HEK293 (cell line): ENCODE measurements around the gene FRRS1L.

Experiments used
- IKZF3 ChIP-seq: fragments of 450-650 bp; IDR thresholded peaks from 2 replicates; pipeline ENCODE4 v1.5.0; 2018; ENCODE audit warnings: missing biosample characterization, mild to moderate bottlenecking, missing genetic modification characterization, moderate library complexity
- PRDM1 ChIP-seq: fragments of 450-650 bp; formaldehyde crosslinking; IDR thresholded peaks from 2 replicates; pipeline ENCODE4; 2016; ENCODE audit warnings: missing biosample characterization, missing genetic modification characterization
- ZBTB48 ChIP-seq: fragments of 450-650 bp; formaldehyde crosslinking; IDR thresholded peaks from 2 replicates; pipeline ENCODE4 v1.5.1; 2016; ENCODE audit warnings: missing biosample characterization, missing genetic modification characterization
- ZNF324 ChIP-seq: fragments of 450-650 bp; formaldehyde crosslinking; IDR thresholded peaks from 2 replicates; pipeline ENCODE4 v1.5.1; 2016; ENCODE audit warnings: missing biosample characterization, missing genetic modification characterization
- ZNF555 ChIP-seq: fragments of 450-650 bp; formaldehyde crosslinking; conservative IDR thresholded peaks from 2 replicates; pipeline ENCODE4 v1.5.1; 2017; ENCODE audit warnings: missing biosample characterization, mild to moderate bottlenecking, missing genetic modification characterization, inconsistent platforms
- ZNF571 ChIP-seq: fragments of 450-650 bp; formaldehyde crosslinking; IDR thresholded peaks from 2 replicates; pipeline ENCODE4 v1.5.0; 2017; ENCODE audit warnings: missing biosample characterization, missing genetic modification characterization
- ZNF660 ChIP-seq: fragments of 450-650 bp; IDR thresholded peaks from 2 replicates; pipeline ENCODE4 v1.5.1; 2018; ENCODE audit warnings: missing biosample characterization, mild to moderate bottlenecking, missing genetic modification characterization
- TF ChIP-seq, protein P1 (sequence below): fragments of 450-650 bp; formaldehyde crosslinking; IDR thresholded peaks from 2 replicates; pipeline ENCODE4 v1.5.1; 2016; ENCODE audit warnings: missing biosample characterization, missing genetic modification characterization
- TF ChIP-seq, protein P2 (sequence below): fragments of 450-650 bp; formaldehyde crosslinking; IDR thresholded peaks from 2 replicates; pipeline ENCODE4 v1.5.1; 2016; ENCODE audit warnings: missing biosample characterization, missing genetic modification characterization
- TF ChIP-seq, protein P3 (sequence below): fragments of 450-650 bp; formaldehyde crosslinking; IDR thresholded peaks from 2 replicates; pipeline ENCODE4 v1.5.1; 2016; ENCODE audit warnings: missing biosample characterization, missing genetic modification characterization

DNA sequence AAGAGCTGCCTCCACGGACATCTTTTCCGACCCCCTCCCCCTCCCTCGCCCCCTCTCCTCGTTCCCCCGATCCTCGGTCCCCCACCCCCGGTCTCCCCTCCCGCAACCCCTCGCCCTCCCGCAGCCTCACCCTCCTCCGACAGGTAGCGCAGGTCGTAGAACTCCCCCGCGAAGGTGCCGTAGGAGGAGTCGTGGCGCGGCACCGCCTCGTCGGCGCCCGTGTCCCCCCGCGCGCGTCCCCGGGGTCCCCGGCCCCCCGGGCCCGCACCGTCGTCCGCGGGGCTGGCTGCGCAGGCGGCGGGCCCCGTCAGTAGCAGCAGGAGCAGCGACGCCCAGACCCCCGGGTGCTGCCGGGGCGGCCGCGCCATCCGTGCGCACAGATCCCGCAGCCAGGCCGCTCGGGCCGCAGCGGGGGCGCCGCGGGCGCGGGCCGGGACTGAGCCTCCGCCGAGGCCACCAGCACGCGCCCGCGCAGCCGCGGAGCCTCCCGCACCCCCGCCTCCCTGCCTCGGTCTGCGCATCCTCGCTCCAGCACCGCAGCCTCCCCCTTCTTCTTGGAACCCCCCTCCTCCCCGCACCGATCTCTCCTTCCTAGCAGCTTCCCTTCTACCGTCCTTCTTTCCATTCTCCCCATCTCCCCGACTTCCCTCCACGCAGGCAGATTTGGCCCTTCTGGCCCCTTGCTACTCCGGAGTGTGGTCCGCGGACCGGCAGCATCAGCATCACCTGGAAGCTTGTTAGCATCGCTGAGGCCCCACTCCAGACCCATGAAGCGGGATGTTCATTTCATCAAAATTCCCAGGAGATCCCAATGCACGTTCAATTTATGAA lies at the start of gene FRRS1L:
- no peak for TF ChIP-seq ZNF324 (tag by site-specific recombination)
- no peak for TF ChIP-seq ZBTB48 (tag by site-specific recombination)
- TF ChIP-seq, protein P1, sequence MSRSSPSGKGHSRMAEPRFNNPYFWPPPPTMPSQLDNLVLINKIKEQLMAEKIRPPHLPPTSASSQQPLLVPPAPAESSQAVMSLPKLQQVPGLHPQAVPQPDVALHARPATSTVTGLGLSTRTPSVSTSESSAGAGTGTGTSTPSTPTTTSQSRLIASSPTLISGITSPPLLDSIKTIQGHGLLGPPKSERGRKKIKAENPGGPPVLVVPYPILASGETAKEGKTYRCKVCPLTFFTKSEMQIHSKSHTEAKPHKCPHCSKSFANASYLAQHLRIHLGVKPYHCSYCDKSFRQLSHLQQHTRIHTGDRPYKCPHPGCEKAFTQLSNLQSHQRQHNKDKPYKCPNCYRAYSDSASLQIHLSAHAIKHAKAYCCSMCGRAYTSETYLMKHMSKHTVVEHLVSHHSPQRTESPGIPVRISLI (tag by site-specific recombination), result no peak
- TF ChIP-seq, protein P2, sequence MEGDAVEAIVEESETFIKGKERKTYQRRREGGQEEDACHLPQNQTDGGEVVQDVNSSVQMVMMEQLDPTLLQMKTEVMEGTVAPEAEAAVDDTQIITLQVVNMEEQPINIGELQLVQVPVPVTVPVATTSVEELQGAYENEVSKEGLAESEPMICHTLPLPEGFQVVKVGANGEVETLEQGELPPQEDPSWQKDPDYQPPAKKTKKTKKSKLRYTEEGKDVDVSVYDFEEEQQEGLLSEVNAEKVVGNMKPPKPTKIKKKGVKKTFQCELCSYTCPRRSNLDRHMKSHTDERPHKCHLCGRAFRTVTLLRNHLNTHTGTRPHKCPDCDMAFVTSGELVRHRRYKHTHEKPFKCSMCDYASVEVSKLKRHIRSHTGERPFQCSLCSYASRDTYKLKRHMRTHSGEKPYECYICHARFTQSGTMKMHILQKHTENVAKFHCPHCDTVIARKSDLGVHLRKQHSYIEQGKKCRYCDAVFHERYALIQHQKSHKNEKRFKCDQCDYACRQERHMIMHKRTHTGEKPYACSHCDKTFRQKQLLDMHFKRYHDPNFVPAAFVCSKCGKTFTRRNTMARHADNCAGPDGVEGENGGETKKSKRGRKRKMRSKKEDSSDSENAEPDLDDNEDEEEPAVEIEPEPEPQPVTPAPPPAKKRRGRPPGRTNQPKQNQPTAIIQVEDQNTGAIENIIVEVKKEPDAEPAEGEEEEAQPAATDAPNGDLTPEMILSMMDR, result no peak
- no peak for TF ChIP-seq ZNF571 (tag by site-specific recombination)
- TF ChIP-seq ZNF555 (tag by site-specific recombination), result no peak
- TF ChIP-seq, protein P3, sequence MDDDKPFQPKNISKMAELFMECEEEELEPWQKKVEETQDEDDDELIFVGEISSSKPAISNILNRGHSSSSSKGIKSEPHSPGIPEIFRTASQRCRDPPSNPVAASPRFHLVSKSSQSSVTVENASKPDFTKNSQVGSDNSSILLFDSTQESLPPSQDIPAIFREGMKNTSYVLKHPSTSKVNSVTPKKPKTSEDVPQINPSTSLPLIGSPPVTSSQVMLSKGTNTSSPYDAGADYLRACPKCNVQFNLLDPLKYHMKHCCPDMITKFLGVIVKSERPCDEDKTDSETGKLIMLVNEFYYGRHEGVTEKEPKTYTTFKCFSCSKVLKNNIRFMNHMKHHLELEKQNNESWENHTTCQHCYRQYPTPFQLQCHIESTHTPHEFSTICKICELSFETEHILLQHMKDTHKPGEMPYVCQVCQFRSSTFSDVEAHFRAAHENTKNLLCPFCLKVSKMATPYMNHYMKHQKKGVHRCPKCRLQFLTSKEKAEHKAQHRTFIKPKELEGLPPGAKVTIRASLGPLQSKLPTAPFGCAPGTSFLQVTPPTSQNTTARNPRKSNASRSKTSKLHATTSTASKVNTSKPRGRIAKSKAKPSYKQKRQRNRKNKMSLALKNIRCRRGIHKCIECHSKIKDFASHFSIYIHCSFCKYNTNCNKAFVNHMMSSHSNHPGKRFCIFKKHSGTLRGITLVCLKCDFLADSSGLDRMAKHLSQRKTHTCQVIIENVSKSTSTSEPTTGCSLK (tag by site-specific recombination), result no peak
- TF ChIP-seq ZNF660 (tag by site-specific recombination), result no peak
- no peak for TF ChIP-seq PRDM1 (tag by site-specific recombination)
- TF ChIP-seq IKZF3, result no peak
